BLaER1 treated with 17β-estradiol and CSF1 and Interleukin-3, amounts not matched to agents 10 nM and 100 nM (cell line): Measurements from ENCODE around the gene WDR73.

Experiments used
- H3K27ac ChIP-seq, 11 experiments: shearing (Covaris generic); formaldehyde crosslinking; 2 replicates each; pipeline ENCODE4 v1.8.1; 2022
- H3K27me3 ChIP-seq, 11 experiments: shearing (Covaris generic); formaldehyde crosslinking; 2 replicates each; pipeline ENCODE4 v1.8.1; 2022
- H3K36me3 ChIP-seq, 11 experiments: shearing (Covaris generic); formaldehyde crosslinking; 2 replicates each; pipeline ENCODE4 v1.8.1; 2022
- H3K4me1 ChIP-seq, 10 experiments: shearing (Covaris generic); formaldehyde crosslinking; 2 replicates each; pipeline ENCODE4 v1.8.1; 2022
- H3K4me2 ChIP-seq, 11 experiments: shearing (Covaris generic); formaldehyde crosslinking; 2 replicates each; pipeline ENCODE4 v1.8.1; 2022
- H3K4me3 ChIP-seq, 10 experiments: shearing (Covaris generic); formaldehyde crosslinking; 2 replicates each; pipeline ENCODE4 v1.8.1; 2022
- H3K9ac ChIP-seq, 11 experiments: shearing (Covaris generic); formaldehyde crosslinking; 2 replicates each; pipeline ENCODE4 v1.8.1; 2022
- H3K9me3 ChIP-seq, 11 experiments: shearing (Covaris generic); formaldehyde crosslinking; replicated peaks in 1 of 11; 2 replicates each; pipeline ENCODE4 v1.8.1; 2022
- H4K20me1 ChIP-seq, 11 experiments: shearing (Covaris generic); formaldehyde crosslinking; 2 replicates each; pipeline ENCODE4 v1.8.1; 2022
- Cebpa-rat ChIP-seq, 11 experiments: shearing (Covaris generic); IDR thresholded peaks; 2 replicates each; pipeline ENCODE4 v1.8.1; 2022

The WDR73 gene

DNA sequence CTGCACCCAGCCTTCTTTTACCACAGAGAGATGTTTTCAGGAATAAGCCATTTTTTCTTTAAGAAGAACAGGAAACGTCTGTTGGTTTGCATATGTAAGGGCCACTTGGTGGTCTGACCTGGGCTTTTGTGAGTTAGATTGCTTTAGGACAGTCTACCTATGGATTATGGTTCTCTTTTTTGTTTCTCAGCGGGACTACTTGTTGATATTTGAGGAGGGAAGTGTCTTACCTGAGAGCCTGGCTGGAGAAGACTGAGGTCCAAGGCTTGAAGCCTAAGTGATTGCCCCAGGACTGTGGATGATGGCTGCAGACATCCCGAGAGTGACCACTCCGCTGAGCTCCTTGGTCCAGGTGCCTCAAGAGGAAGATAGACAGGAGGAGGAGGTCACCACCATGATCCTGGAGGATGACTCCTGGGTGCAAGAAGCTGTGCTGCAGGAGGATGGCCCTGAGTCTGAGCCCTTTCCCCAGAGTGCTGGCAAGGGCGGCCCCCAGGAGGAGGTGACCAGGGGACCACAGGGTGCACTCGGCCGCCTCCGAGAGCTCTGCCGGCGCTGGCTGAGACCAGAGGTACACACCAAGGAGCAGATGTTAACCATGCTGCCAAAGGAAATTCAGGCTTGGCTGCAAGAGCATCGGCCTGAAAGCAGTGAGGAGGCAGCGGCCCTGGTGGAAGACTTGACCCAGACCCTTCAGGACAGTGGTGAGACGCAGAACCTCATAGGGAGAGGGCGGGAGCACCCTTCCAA lies 50.3 kb downstream of the WDR73 start:
- peak overlapping the region in 8 of 10 experiments; percentile 14 to 84 (median 57); a peak in 14 of 20 replicates for H3K4me3 ChIP-seq
- peak overlapping the region in 10 of 11 experiments; percentile 76 to 97 (median 83); a peak in 17 of 22 replicates for H3K27ac ChIP-seq
- peak overlapping the region in 10 of 11 experiments; percentile 63 to 96 (median 72); a peak in 17 of 22 replicates for H3K9ac ChIP-seq
- H3K9me3 ChIP-seq, result no peaks in the 10 kb centered on the region
- TF ChIP-seq Cebpa-rat (IDR thresholded peaks at IDR 0.05), result no peak
- H3K4me2 ChIP-seq, result peak overlapping the region; percentile 84 to 96 (median 93)
- peaks cover 23 to 55% (median 47%) of the 10 kb centered on the region in 11 experiments for H3K36me3 ChIP-seq
- H3K4me1 ChIP-seq, result peaks cover 65 to 89% (median 81%) of the 10 kb centered on the region in 10 experiments
- no peaks in the 10 kb centered on the region for H3K27me3 ChIP-seq
- H4K20me1 ChIP-seq, result peaks cover 0 to 34% (median 16%) of the 10 kb centered on the region in 11 experiments; a peak in 9 of 22 replicates

DNA sequence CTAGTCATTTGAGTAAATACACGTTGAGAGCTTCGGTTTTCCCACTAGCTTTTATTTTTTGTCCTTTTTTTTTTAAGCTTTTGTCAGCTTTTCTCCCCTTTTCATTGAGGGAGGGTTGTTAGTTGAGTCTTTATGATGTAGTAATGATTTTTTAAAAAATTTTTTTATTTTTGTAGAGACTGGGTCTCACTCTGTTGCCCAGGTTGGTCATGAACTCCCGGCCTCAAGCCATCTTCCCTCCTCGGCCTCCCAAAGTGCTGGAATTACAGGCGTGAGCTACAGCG lies 52.6 kb downstream of the WDR73 start:
- peak overlapping the region; percentile 76 to 94 (median 83) for H3K4me3 ChIP-seq
- peaks cover 0 to 7% (median 0%) of the 10 kb centered on the region in 11 experiments; a peak in 2 of 22 replicates for H3K9me3 ChIP-seq
- H3K4me2 ChIP-seq, result peak overlapping the region; percentile 84 to 96 (median 93)
- peaks cover 75 to 84% (median 78%) of the 10 kb centered on the region in 10 experiments for H3K4me1 ChIP-seq
- peak overlapping the region; percentile 41 to 97 (median 93); a peak in 21 of 22 replicates for H3K27ac ChIP-seq
- peaks cover 0 to 22% (median 11%) of the 10 kb centered on the region in 11 experiments; a peak in 7 of 22 replicates for H4K20me1 ChIP-seq
- TF ChIP-seq Cebpa-rat (IDR thresholded peaks at IDR 0.05), result no peak
- peaks cover 9 to 32% (median 23%) of the 10 kb centered on the region in 11 experiments; a peak in 20 of 22 replicates for H3K36me3 ChIP-seq
- H3K27me3 ChIP-seq, result no peaks in the 10 kb centered on the region
- H3K9ac ChIP-seq, result peak overlapping the region; percentile 82 to 96 (median 94)

DNA sequence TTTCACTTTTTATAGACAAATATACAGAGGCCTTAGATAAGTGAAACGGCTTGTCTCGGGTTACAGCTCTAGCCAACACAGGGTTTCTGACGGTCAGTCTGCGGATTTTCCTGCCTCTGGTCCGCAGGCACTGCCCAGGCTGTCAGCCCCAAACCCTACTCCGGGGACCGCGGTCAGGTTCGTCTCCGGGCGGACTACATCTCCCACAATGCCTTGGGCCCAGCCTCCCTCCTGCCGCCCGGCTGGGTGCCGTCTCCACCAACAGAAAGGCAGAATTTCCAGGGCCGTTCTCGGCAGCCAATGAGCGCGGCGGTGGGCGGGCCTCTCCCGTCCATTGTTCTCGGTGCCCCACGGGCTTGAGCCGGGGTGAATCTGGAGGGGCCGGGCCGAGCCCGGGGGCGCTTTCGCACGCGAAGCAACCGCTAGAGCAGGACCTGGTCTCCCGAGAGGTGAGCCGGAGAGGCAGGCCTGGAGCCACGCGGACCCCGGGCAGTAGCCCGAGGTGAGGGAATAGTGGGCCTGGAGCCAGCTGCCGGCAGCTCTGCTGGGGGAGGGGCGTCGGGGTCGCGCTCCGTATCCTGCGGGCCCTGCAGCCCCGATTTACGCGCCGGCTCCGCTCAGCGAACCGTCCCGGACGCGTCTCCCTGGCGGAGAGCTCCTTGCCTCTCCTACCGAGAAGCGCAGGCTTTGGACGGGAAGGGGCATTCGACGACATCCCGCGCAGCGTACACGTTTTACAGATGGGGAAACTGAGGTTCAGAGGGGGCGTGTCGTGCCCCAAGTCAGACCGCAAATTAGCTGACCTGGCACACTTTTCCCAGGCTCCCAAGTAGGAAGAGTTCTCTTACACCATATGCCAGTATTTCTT lies 53.2 kb downstream of the WDR73 start, which contains the start of gene ZSCAN2:
Gene ZSCAN2 (plus strand): TSS at position 323 of the 868 bp plus-strand sequence. CDS start 2,919 bp downstream, outside the sequence.
- H3K4me3 ChIP-seq, result peak within 1 kb of the TSS; percentile 76 to 94 (median 83)
- peaks cover 5 to 26% (median 18%) of the 10 kb centered on the region in 11 experiments; a peak in 18 of 22 replicates for H3K36me3 ChIP-seq
- peak within 1 kb of the TSS; percentile 41 to 97 (median 93); a peak in 21 of 22 replicates for H3K27ac ChIP-seq
- peaks cover 70 to 84% (median 74%) of the 10 kb centered on the region in 10 experiments for H3K4me1 ChIP-seq
- peak within 1 kb of the TSS; percentile 82 to 96 (median 94) for H3K9ac ChIP-seq
- H3K27me3 ChIP-seq, result no peaks in the 10 kb centered on the region
- H4K20me1 ChIP-seq, result peaks cover 0 to 18% (median 8%) of the 10 kb centered on the region in 11 experiments; a peak in 7 of 22 replicates
- H3K9me3 ChIP-seq, result peaks cover 0 to 7% (median 0%) of the 10 kb centered on the region in 11 experiments; a peak in 3 of 22 replicates
- peak within 1 kb of the TSS; percentile 84 to 96 (median 93) for H3K4me2 ChIP-seq
- TF ChIP-seq Cebpa-rat (IDR thresholded peaks at IDR 0.05), result no peak

DNA sequence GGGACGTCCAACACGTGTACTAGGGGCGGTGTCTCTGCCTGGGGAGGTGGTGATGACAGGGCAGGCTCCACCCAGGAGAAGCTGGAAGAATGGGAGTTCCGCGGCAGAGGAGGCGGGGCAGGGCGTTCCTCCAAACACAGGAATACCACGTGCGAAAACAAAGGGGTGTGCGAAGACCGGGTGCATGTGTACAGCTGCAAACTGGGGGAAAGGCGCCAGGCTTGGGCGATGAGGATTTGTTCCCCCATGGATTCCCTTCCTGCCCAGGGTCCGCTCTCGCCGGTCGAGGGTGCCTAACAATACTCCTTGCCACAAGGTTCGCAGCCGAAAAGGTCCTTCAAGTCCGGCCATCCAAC lies 53.8 kb downstream of the WDR73 start:
- peaks cover 66 to 84% (median 74%) of the 10 kb centered on the region in 10 experiments for H3K4me1 ChIP-seq
- no peak for TF ChIP-seq Cebpa-rat (IDR thresholded peaks at IDR 0.05)
- H3K9ac ChIP-seq, result peak overlapping the region; percentile 82 to 96 (median 94); a peak in 21 of 22 replicates
- peak overlapping the region in 9 of 11 experiments; percentile 86 to 97 (median 94); a peak in 19 of 22 replicates for H3K27ac ChIP-seq
- peak overlapping the region; percentile 84 to 96 (median 93) for H3K4me2 ChIP-seq
- peaks cover 0 to 7% (median 0%) of the 10 kb centered on the region in 11 experiments; a peak in 3 of 22 replicates for H3K9me3 ChIP-seq
- peaks cover 5 to 23% (median 13%) of the 10 kb centered on the region in 11 experiments; a peak in 18 of 22 replicates for H3K36me3 ChIP-seq
- no peaks in the 10 kb centered on the region for H3K27me3 ChIP-seq
- peak overlapping the region; percentile 76 to 94 (median 83) for H3K4me3 ChIP-seq
- H4K20me1 ChIP-seq, result peaks cover 0 to 14% (median 8%) of the 10 kb centered on the region in 11 experiments; a peak in 7 of 22 replicates

DNA sequence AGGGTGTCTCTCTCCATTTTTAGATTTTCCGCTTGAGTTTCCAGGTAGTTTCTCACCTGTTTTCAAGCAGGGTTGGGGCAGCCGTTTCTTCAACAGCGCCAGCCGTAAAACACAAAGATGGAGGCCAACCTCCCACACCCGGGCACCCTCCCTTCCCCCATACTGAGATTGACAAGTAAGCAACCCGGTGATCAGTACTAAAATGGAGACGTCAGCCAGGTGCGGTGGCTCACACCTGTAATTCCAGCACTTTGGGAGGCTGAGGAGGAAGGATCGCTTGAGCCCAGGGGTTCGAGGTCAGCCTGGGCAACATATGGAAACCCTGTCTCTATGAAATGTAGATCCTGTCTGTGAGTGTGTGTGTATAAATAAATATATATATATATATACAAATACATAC lies 54.2 kb downstream of the WDR73 start:
- Histone ChIP-seq H3K27ac (peak overlapping the region in 8 of 11 experiments; percentile 86 to 97 (median 94); a peak in 13 of 22 replicates), H3K4me2 (peak overlapping the region; percentile 84 to 96 (median 93)), H3K4me1 (peaks cover 62 to 84% (median 74%) of the 10 kb centered on the region in 10 experiments), H3K36me3 (peaks cover 5 to 19% (median 13%) of the 10 kb centered on the region in 11 experiments; a peak in 18 of 22 replicates), H4K20me1 (peaks cover 0 to 13% (median 8%) of the 10 kb centered on the region in 11 experiments; a peak in 7 of 22 replicates), H3K9ac (peak overlapping the region in 4 of 11 experiments; percentile 10 to 96 (median 94); a peak in 4 of 22 replicates), H3K4me3 (peak overlapping the region; percentile 76 to 94 (median 83); a peak in 15 of 20 replicates), H3K27me3 (no peaks in the 10 kb centered on the region), H3K9me3 (peaks cover 0 to 8% (median 0%) of the 10 kb centered on the region in 11 experiments; a peak in 4 of 22 replicates)
- TF ChIP-seq Cebpa-rat (IDR thresholded peaks at IDR 0.05), result no peak

DNA sequence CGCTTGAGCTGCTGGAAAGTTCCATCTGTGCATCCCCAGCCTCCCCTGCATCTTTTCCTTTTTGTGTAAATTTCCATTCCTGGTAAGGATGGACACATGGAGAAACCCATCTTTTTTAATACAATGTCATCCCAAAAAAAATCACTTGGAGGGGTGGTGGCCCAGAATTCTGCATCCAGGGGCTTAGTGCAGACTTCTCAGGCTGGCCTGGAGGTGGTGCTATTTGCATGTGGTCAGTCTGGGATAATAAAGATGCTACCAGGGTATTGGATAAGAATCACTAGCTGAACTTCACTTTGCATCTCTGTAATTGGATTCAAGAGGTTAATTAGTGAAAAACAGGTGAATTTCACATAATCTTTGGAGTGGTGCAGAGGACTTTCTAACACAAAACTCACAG lies 55.1 kb downstream of the WDR73 start:
- peaks cover 0 to 9% (median 3%) of the 10 kb centered on the region in 11 experiments; a peak in 7 of 22 replicates for H4K20me1 ChIP-seq
- H3K36me3 ChIP-seq, result peaks cover 2 to 10% (median 6%) of the 10 kb centered on the region in 11 experiments; a peak in 17 of 22 replicates
- H3K9me3 ChIP-seq, result peaks cover 0 to 8% (median under 1%) of the 10 kb centered on the region in 11 experiments; a peak in 7 of 22 replicates
- peaks cover 53 to 80% (median 67%) of the 10 kb centered on the region in 10 experiments for H3K4me1 ChIP-seq
- peak overlapping the region; percentile 63 to 97 (median 87); a peak in 21 of 22 replicates for H3K27ac ChIP-seq
- peak overlapping the region; percentile 47 to 76 (median 70); a peak in 19 of 22 replicates for H3K9ac ChIP-seq
- H3K4me2 ChIP-seq, result peak overlapping the region; percentile 84 to 96 (median 93)
- H3K4me3 ChIP-seq, result peak overlapping the region in 6 of 10 experiments; percentile 21 to 38 (median 30); a peak in 6 of 20 replicates
- no peaks in the 10 kb centered on the region for H3K27me3 ChIP-seq
- TF ChIP-seq Cebpa-rat (IDR thresholded peaks at IDR 0.05), result no peak

DNA sequence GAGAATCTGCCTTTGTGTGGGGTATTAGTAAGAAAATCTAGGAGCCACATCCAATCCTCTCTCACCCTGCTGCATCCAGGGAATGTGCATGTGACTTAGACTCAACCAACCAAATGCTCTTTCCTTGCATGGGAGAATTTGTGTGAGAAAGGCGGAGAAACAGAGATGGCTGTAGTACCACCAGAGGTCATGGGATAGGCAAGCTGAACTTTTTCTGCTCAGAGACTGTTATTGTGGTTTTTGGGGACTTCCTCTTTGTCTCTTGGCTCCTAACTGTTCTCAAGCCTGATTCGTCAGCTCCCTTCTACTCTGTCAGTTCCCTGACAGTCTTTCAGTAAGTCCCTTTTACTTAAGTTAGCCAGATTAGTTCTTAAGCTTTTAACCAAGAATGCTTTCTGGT lies 55.8 kb downstream of the WDR73 start:
- Histone ChIP-seq H3K4me3 (peak overlapping the region in 8 of 10 experiments; percentile 21 to 38 (median 32); a peak in 9 of 20 replicates), H3K27ac (peak overlapping the region; percentile 63 to 97 (median 87); a peak in 21 of 22 replicates), H3K4me2 (peak overlapping the region; percentile 84 to 96 (median 93))

More for the DNA sequence above, 55.8 kb downstream of the WDR73 start:
- H3K9ac ChIP-seq, result peak overlapping the region; percentile 47 to 76 (median 70); a peak in 20 of 22 replicates
- H4K20me1 ChIP-seq, result peaks cover 0 to 1% (median 0%) of the 10 kb centered on the region in 11 experiments; a peak in 3 of 22 replicates
- H3K9me3 ChIP-seq, result peaks cover 0 to 15% (median 8%) of the 10 kb centered on the region in 11 experiments; a peak in 11 of 22 replicates
- peaks cover 0 to 2% (median 0%) of the 10 kb centered on the region in 11 experiments; a peak in 3 of 22 replicates for H3K36me3 ChIP-seq
- no peaks in the 10 kb centered on the region for H3K27me3 ChIP-seq
- peaks cover 45 to 72% (median 60%) of the 10 kb centered on the region in 10 experiments for H3K4me1 ChIP-seq
- no peak for TF ChIP-seq Cebpa-rat (IDR thresholded peaks at IDR 0.05)
